ENCODE results near the gene HSPBAP1.

DNA sequence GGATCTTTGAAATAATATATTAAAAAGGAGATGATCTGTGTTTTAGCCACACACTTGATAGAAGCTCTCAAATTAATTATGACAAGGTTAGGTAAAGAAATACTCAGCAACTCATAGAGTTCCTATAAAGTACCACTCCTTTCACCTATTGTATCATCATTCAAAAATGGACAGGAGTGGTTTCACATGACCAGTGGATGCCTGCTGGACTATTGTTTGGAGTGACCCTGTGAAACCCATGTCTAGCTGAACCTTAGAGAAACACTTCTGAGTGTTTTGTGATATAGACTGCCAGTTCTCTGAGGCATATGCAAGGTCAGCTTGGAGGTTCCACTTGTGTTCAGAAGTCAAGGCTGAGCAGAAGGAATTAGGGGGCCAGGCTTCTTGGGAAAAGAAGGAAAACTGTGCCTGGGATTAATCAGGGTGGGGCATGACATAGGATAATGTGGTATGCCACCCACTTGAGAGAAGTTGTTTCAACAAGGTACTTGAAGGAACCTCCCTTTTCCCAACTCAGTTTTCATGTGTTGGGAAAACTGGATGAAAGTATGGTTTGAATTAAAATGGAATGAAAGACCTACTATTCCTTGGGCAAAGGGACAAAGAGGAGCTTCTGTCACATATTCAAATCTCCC lies 97.6 kb downstream of the HSPBAP1 start:
- TF ChIP-seq EZH2phosphoT487 (IDR thresholded peaks at IDR 0.05; ENCODE audit: low read depth): no peak
- TF ChIP-seq, protein P1, sequence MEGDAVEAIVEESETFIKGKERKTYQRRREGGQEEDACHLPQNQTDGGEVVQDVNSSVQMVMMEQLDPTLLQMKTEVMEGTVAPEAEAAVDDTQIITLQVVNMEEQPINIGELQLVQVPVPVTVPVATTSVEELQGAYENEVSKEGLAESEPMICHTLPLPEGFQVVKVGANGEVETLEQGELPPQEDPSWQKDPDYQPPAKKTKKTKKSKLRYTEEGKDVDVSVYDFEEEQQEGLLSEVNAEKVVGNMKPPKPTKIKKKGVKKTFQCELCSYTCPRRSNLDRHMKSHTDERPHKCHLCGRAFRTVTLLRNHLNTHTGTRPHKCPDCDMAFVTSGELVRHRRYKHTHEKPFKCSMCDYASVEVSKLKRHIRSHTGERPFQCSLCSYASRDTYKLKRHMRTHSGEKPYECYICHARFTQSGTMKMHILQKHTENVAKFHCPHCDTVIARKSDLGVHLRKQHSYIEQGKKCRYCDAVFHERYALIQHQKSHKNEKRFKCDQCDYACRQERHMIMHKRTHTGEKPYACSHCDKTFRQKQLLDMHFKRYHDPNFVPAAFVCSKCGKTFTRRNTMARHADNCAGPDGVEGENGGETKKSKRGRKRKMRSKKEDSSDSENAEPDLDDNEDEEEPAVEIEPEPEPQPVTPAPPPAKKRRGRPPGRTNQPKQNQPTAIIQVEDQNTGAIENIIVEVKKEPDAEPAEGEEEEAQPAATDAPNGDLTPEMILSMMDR (IDR thresholded peaks at IDR 0.05; ENCODE audit: low read depth, low read length): no peak

All from OCI-LY3 (cell line).